SK-N-SH treated with all-trans-retinoic acid at 6 μM for 48 hours (cell line): ENCODE results near the gene HEXIM2.

ENCODE experiments used
- ARNTL ChIP-seq: fragments of 450-650 bp; formaldehyde crosslinking; IDR thresholded peaks from 2 replicates; pipeline ENCODE4 v1.5.0; 2020; ENCODE audit warnings: low read depth, mild to moderate bottlenecking, moderate library complexity, borderline replicate concordance
- BACH2 ChIP-seq: fragments of 250-450 bp; sonication (Bioruptor Pico); IDR thresholded peaks from 2 replicates; pipeline ENCODE4 v1.9.0; 2021; ENCODE audit warnings: mild to moderate bottlenecking, borderline replicate concordance
- ESRRG ChIP-seq: fragments of 250-450 bp; sonication (Bioruptor Pico); IDR thresholded peaks from 2 replicates; pipeline ENCODE4 v1.6.1; 2021; ENCODE audit warnings: mild to moderate bottlenecking
- ISL1 ChIP-seq: fragments of 250-450 bp; sonication (Bioruptor Pico); IDR thresholded peaks from 2 replicates; pipeline ENCODE4 v2.1.2; 2022; ENCODE audit warnings: mild to moderate bottlenecking, moderate library complexity
- PPARA ChIP-seq: fragments of 250-450 bp; sonication (Bioruptor Pico); IDR thresholded peaks from 2 replicates; pipeline ENCODE4 v1.5.0; 2020; ENCODE audit warnings: mild to moderate bottlenecking, borderline replicate concordance
- RARB ChIP-seq: fragments of 250-450 bp; sonication (Bioruptor Pico); IDR thresholded peaks from 2 replicates; pipeline ENCODE4 v1.8.0; 2021; ENCODE audit warnings: mild to moderate bottlenecking, moderate library complexity
- TOX ChIP-seq: fragments of 250-450 bp; sonication (Bioruptor Pico); IDR thresholded peaks from 2 replicates; pipeline ENCODE4 v1.8.0; 2021; ENCODE audit warnings: mild to moderate bottlenecking, moderate library complexity, borderline replicate concordance
- ZFP3 ChIP-seq: fragments of 250-450 bp; sonication (Bioruptor Pico); IDR thresholded peaks from 2 replicates; pipeline ENCODE4 v1.5.0; 2020; ENCODE audit warnings: mild to moderate bottlenecking, moderate library complexity
- ZFP30 ChIP-seq: fragments of 450-650 bp; formaldehyde crosslinking; IDR thresholded peaks from 2 replicates; pipeline ENCODE4 v1.5.0; 2022; ENCODE audit warnings: mild to moderate bottlenecking, moderate library complexity
- ZNF565 ChIP-seq: fragments of 450-650 bp; formaldehyde crosslinking; conservative IDR thresholded peaks from 2 replicates; pipeline ENCODE4 v1.5.0; 2020; ENCODE audit warnings: low read depth, mild to moderate bottlenecking, moderate library complexity
- ZNF70 ChIP-seq: fragments of 450-650 bp; formaldehyde crosslinking; IDR thresholded peaks from 2 replicates; pipeline ENCODE4 v1.5.0; 2020; ENCODE audit warnings: mild to moderate bottlenecking, moderate library complexity
- TF ChIP-seq, protein P1 (sequence below): fragments of 250-450 bp; sonication (Bioruptor Pico); IDR thresholded peaks from 2 replicates; pipeline ENCODE4 v1.8.0; 2020; ENCODE audit warnings: mild to moderate bottlenecking, moderate library complexity, borderline replicate concordance
- TF ChIP-seq, protein P2 (sequence below): fragments of 250-450 bp; sonication (Bioruptor Pico); IDR thresholded peaks from 2 replicates; pipeline ENCODE4 v1.5.0; 2020; ENCODE audit warnings: mild to moderate bottlenecking, moderate library complexity

- TF ChIP-seq PPARA (CRISPR knock-in tag) (no peak), ZFP3 (CRISPR knock-in tag) (no peak), ZNF70 (no peak), RARB (CRISPR knock-in tag) (no peak), ZNF565 (CRISPR knock-in tag) (no peak), ZFP30 (CRISPR knock-in tag) (no peak), BACH2 (CRISPR knock-in tag) (no peak), ARNTL (CRISPR knock-in tag) (no peak), ESRRG (CRISPR knock-in tag) (no peak), TOX (CRISPR knock-in tag) (no peak), ISL1 (CRISPR knock-in tag) (no peak)
- TF ChIP-seq, protein P1, sequence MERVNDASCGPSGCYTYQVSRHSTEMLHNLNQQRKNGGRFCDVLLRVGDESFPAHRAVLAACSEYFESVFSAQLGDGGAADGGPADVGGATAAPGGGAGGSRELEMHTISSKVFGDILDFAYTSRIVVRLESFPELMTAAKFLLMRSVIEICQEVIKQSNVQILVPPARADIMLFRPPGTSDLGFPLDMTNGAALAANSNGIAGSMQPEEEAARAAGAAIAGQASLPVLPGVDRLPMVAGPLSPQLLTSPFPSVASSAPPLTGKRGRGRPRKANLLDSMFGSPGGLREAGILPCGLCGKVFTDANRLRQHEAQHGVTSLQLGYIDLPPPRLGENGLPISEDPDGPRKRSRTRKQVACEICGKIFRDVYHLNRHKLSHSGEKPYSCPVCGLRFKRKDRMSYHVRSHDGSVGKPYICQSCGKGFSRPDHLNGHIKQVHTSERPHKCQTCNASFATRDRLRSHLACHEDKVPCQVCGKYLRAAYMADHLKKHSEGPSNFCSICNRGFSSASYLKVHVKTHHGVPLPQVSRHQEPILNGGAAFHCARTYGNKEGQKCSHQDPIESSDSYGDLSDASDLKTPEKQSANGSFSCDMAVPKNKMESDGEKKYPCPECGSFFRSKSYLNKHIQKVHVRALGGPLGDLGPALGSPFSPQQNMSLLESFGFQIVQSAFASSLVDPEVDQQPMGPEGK (CRISPR knock-in tag): no peak
- TF ChIP-seq, protein P2, sequence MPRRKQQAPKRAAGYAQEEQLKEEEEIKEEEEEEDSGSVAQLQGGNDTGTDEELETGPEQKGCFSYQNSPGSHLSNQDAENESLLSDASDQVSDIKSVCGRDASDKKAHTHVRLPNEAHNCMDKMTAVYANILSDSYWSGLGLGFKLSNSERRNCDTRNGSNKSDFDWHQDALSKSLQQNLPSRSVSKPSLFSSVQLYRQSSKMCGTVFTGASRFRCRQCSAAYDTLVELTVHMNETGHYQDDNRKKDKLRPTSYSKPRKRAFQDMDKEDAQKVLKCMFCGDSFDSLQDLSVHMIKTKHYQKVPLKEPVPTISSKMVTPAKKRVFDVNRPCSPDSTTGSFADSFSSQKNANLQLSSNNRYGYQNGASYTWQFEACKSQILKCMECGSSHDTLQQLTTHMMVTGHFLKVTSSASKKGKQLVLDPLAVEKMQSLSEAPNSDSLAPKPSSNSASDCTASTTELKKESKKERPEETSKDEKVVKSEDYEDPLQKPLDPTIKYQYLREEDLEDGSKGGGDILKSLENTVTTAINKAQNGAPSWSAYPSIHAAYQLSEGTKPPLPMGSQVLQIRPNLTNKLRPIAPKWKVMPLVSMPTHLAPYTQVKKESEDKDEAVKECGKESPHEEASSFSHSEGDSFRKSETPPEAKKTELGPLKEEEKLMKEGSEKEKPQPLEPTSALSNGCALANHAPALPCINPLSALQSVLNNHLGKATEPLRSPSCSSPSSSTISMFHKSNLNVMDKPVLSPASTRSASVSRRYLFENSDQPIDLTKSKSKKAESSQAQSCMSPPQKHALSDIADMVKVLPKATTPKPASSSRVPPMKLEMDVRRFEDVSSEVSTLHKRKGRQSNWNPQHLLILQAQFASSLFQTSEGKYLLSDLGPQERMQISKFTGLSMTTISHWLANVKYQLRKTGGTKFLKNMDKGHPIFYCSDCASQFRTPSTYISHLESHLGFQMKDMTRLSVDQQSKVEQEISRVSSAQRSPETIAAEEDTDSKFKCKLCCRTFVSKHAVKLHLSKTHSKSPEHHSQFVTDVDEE: no peak
Observed at GRCh38 chr17:45184144-45184543, 22.5 kb downstream of the HEXIM2 start.
